ENCODE measurements around the gene PARP1. TPM values are rescaled to one million over a fixed set of nuclear protein-coding genes. Genes with fewer than 3 reads are reported as not detected.

Gene PARP1
- total and polyA plus RNA-seq, 8 donors, result 78.7 to 153 (median 129) TPM

DNA sequence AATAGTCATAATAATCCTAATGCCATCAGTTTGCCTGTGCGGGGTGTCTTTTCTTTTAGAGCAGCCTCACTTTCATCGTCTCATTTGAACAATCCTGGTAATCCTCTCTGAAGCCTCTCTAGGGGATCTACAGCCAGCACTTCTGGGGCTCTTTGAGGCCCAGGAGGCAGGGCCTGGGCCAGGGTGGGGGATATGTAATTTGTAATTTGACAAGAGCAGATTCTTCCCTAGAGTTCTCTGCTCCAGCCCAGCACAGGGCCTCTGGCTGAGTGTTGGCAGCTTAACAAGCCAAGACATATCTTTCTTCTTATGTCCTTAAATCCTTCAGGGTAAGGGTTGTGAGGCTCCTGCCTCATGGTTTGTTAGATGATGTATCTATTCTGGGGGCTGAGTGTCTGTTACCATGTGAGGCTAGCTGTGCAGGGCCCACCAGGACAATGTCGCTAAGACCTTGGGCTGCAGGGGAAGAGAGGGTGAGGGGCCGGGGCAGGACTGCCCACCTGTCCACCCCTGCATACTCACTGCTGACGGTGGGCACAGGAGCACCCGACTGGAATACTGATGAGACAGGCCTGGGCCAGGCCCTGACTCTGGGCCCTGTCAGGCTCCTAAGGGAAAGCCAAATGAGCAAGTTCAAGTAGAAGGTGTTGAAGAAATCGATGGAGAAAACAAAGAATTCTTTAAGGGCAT is 45.3 kb upstream of the PARP1 start:
- no peaks in the 10 kb centered on the region for H3K9me3 ChIP-seq
- intact Hi-C loops (cut with DNase I), result no loop called here
- H3K27ac ChIP-seq, result no peak overlapping the region
- DNase-seq, result no peak
- H3K27me3 ChIP-seq, result no peaks in the 10 kb centered on the region
- H3K4me3 ChIP-seq, result no peak overlapping the region
- H3K4me1 ChIP-seq, result no peaks in the 10 kb centered on the region
- no peak for ATAC-seq
- no peaks in the 10 kb centered on the region for H3K36me3 ChIP-seq
- TF ChIP-seq, protein P1, sequence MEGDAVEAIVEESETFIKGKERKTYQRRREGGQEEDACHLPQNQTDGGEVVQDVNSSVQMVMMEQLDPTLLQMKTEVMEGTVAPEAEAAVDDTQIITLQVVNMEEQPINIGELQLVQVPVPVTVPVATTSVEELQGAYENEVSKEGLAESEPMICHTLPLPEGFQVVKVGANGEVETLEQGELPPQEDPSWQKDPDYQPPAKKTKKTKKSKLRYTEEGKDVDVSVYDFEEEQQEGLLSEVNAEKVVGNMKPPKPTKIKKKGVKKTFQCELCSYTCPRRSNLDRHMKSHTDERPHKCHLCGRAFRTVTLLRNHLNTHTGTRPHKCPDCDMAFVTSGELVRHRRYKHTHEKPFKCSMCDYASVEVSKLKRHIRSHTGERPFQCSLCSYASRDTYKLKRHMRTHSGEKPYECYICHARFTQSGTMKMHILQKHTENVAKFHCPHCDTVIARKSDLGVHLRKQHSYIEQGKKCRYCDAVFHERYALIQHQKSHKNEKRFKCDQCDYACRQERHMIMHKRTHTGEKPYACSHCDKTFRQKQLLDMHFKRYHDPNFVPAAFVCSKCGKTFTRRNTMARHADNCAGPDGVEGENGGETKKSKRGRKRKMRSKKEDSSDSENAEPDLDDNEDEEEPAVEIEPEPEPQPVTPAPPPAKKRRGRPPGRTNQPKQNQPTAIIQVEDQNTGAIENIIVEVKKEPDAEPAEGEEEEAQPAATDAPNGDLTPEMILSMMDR (IDR thresholded peaks at IDR 0.05), result no peak

DNA sequence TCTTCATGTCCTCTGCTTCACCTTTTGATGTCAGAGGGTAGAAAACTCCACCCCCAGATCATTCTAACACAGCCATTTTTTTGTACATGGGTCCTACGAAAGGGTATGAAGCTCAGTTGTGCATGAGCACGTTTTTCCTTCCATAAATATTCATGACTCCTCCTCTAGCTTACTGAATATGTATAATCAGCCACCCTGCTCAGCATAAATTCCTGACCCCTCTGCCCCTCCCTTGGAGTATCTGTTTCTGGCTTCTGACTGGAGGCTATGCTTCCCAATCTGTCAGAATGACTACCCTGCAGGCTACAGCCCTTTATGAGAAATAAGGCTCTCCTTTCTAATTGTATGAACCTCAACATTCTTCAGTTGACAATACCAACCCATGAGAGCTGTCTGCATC is 42.8 kb upstream of the PARP1 start:
- Histone ChIP-seq H3K4me3 (no peak overlapping the region), H3K36me3 (no peaks in the 10 kb centered on the region), H3K4me1 (no peaks in the 10 kb centered on the region), H3K9me3 (no peaks in the 10 kb centered on the region), H3K27me3 (no peaks in the 10 kb centered on the region), H3K27ac (no peak overlapping the region)
- ATAC-seq (no peak), DNase-seq (no peak)
- TF ChIP-seq, protein P1 (IDR thresholded peaks at IDR 0.05), result no peak
- intact Hi-C loops (cut with DNase I), result no loop called here

DNA sequence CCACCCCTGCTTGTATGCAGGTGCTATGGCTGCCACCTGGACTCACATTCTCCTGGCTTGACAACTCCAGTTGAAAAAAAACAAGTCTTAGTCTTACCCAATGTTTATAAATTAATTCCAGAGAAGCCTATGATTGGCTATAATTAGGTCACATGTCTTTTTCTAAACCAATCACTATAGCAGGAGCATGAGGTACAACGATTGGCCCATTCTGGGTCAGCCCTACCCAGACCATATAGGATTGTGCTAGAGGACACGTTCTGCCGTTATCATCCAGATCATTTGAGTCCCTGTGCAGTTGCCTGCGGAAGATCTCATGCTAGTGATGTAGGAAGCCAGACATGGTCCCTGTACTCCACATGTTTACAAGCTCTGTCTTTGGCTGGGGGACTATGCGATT is 41.9 kb upstream of the PARP1 start:
- ATAC-seq (no peak), DNase-seq (no peak)
- Histone ChIP-seq H3K9me3 (no peaks in the 10 kb centered on the region), H3K27me3 (no peaks in the 10 kb centered on the region), H3K36me3 (no peaks in the 10 kb centered on the region), H3K4me1 (no peaks in the 10 kb centered on the region), H3K4me3 (no peak overlapping the region), H3K27ac (no peak overlapping the region)
- TF ChIP-seq, protein P1 (IDR thresholded peaks at IDR 0.05), result no peak
- intact Hi-C loops (cut with DNase I), result no loop called here

DNA sequence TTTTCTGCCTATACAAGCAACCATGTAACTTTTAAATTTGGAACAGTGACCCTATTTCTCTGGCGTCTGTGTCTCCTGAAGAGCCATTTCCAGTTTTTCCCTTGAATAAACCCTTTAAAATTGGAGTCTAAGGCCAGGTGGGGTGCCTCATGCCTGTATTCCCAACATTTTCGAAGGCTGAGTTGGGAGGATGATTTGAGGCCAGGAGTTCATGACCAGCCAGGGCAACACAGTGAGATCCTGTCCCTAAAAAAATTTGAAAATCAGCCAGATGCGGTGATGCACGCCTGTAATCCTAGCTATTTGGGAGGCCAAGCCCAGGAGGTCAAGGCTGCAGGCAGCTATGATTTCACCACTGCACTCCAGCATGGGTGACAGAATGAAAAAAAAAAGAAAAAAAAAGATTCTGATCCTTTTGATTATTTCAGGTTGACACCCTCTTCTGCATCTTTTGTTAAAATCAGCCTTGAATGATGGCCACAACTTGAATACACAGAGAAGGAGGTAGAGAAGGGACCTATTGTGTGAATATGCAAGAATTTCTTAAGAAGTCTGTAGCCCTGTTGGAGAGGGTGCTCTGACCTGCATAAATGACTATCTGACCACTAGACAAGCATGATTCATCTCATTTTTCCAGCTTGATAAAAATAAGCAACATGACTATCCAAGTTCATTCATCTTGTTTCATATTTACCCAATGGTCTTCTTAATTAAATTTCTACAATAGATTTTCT is 40.2 kb upstream of the PARP1 start:
- intact Hi-C loops (cut with DNase I), result no loop called here
- DNase-seq (no peak), ATAC-seq (no peak)
- Histone ChIP-seq H3K36me3 (no peaks in the 10 kb centered on the region), H3K9me3 (no peaks in the 10 kb centered on the region), H3K27me3 (no peaks in the 10 kb centered on the region), H3K27ac (no peak overlapping the region), H3K4me3 (no peak overlapping the region), H3K4me1 (no peaks in the 10 kb centered on the region)
- TF ChIP-seq, protein P1 (IDR thresholded peaks at IDR 0.05), result no peak

DNA sequence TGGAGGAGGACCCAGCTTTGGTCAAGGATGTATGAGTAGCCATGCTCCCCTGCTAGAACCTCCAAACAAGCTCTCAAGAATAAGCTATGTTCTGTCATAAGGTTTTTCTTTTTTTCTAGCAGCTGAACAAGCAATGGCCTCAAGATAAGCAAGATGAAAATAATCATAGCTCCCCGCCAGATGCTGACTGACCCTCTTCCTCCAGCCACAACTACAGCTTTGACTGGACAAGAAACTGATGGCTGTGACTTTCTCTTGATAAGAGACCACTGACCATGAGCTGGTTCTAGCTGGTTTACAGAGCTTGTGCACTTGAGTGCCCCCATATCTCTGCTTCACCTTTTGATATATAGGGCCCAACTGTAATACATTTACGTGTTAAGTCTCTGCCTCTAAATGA is 38.2 kb upstream of the PARP1 start:
- no peaks in the 10 kb centered on the region for H3K9me3 ChIP-seq
- no peaks in the 10 kb centered on the region for H3K36me3 ChIP-seq
- TF ChIP-seq, protein P1 (IDR thresholded peaks at IDR 0.05), result no peak
- no peak overlapping the region for H3K4me3 ChIP-seq
- DNase-seq (no peak), ATAC-seq (no peak)
- H3K27me3 ChIP-seq, result no peaks in the 10 kb centered on the region
- intact Hi-C loops (cut with DNase I), result no loop called here
- no peaks in the 10 kb centered on the region for H3K4me1 ChIP-seq
- H3K27ac ChIP-seq, result no peak overlapping the region
